Measurements from ENCODE around the gene POU2AF1.

Gene POU2AF1

DNA sequence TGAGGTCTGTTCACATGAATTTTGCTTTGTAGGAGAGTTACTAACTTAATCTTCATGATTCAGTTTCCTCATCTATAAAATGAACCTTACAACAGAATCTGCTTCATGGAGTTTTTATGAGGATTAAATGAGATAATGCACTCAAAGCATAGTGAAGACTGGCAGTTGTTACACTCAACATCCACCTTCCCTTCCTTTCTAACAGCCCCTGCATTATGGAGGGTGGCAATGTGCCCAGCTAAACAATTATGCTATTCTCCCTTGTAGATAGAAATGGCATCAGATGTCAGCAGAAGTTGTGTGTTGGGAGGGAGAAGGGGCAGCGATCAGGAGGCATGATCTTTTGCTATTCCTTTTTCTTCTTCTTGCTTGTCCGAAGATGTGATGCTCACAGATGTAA, 6.5 kb downstream of the POU2AF1 start:
- FAIRE-seq: no peak

GRCh38 chr11:111370902-111371578, 8.0 kb downstream of the POU2AF1 start:
- FAIRE-seq: no peak
- no peak for DNase-seq (ENCODE audit: insufficient read length, low spot score)
- TF ChIP-seq, protein P1, sequence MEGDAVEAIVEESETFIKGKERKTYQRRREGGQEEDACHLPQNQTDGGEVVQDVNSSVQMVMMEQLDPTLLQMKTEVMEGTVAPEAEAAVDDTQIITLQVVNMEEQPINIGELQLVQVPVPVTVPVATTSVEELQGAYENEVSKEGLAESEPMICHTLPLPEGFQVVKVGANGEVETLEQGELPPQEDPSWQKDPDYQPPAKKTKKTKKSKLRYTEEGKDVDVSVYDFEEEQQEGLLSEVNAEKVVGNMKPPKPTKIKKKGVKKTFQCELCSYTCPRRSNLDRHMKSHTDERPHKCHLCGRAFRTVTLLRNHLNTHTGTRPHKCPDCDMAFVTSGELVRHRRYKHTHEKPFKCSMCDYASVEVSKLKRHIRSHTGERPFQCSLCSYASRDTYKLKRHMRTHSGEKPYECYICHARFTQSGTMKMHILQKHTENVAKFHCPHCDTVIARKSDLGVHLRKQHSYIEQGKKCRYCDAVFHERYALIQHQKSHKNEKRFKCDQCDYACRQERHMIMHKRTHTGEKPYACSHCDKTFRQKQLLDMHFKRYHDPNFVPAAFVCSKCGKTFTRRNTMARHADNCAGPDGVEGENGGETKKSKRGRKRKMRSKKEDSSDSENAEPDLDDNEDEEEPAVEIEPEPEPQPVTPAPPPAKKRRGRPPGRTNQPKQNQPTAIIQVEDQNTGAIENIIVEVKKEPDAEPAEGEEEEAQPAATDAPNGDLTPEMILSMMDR (IDR thresholded peaks at IDR 0.05; ENCODE audit: insufficient read depth, missing control alignments): no peak

More for the DNA sequence above, 6.5 kb downstream of the POU2AF1 start:
- TF ChIP-seq, protein P1 (IDR thresholded peaks at IDR 0.05; ENCODE audit: insufficient read depth, missing control alignments): no peak
- no peak for DNase-seq (ENCODE audit: insufficient read length, low spot score)

DNA sequence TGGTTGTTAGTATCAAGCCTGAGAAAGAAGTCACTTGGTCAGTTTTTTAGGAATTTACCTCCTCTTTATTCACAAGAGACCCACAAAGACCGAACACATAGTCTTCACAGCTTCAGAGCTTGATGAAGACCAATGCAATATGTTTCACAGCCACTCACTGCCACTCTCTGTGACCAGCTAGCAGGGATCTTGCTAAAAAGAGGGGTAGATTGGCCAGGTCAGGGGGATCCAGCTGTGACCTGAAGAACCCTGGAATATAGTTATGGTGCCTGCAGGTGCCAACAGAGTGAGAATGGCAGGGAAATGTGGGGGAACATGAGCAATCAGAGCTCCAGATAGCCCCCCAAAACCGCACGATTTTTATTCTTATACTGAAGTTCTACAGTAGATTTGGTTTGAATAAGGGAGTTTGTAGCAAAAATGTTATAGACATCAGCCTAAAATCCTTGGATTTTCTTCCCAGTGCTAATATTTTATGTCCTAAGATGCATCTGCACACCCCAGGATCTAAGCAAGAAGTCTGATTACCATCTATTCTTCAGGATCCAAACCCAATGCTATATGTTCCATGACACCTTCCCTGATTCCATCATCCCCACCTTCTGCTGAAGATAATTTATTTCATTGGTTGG, 8.7 kb downstream of the POU2AF1 start:
- TF ChIP-seq, protein P1 (IDR thresholded peaks at IDR 0.05; ENCODE audit: insufficient read depth, missing control alignments): no peak
- DNase-seq (ENCODE audit: insufficient read length, low spot score) (no peak), FAIRE-seq (no peak)

DNA sequence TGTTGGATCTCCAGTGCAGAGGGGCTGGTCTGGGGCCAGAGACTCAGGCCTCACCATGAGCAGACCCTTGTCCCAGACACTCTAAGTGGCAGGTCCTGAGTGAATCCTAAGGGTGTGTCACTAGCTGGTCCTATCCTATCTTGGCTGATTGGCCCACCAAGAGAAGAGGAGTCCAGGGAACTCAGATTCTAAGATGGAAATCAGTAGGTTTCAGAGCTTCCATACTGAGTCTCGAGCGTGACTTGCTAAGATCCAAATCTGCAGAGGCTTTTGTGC, 10.9 kb downstream of the POU2AF1 start:
- FAIRE-seq: no peak
- DNase-seq (ENCODE audit: insufficient read length, low spot score): no peak
- TF ChIP-seq, protein P1 (IDR thresholded peaks at IDR 0.05; ENCODE audit: insufficient read depth, missing control alignments): no peak

DNA sequence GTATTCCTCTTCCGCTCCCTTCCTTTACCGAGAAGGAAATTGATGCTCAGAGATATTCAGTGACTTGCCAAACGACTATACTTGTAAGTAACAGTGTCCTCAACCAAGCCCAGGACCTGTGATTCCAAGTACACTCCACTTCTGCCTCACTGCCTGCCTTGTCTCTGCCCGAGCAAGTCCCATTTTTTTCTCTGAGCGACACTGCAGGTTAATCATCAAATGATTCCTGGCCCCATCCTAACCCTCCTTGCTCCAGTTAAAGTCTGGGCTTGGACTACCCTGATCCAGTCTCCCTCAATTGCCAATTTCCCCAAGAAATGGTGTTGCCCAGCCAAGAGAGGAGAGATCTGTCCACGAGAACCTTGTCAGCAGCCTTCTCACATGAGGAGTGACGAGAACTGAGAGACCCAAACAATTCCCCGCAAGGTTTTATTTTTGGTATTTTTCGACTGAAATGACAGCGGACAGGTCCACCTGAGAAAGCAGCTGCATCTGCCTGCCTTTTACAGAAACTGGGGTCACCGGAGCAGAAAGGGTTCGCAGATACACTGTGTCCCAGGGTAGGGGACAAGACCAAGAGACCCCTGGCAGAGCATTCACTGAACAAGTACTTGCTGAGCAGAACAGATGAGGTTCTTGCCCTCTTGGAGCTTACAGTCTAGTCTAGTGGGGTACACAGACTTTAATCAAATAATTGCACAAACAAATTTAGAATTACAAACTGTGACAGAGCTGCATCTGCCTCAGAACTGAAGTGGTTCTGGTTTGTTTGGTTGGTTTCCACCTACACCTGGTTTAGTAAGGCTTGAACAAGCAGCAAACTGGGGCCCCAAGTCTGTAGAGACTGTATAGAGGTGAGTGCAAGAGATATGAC, 11.4 kb downstream of the POU2AF1 start:
- no peak for FAIRE-seq
- TF ChIP-seq, protein P1 (IDR thresholded peaks at IDR 0.05; ENCODE audit: insufficient read depth, missing control alignments): no peak
- no peak for DNase-seq (ENCODE audit: insufficient read length, low spot score)

- DNase-seq (ENCODE audit: insufficient read length, low spot score) (no peak), FAIRE-seq (no peak)
- TF ChIP-seq, protein P1 (IDR thresholded peaks at IDR 0.05; ENCODE audit: insufficient read depth, missing control alignments): no peak
Measured at GRCh38 chr11:111366560-111367410, 12.3 kb downstream of the POU2AF1 start.
